Esophagus mucosa (tissue), 1 donor: ENCODE results near the gene DDX24. TPM values are rescaled to one million over a fixed set of nuclear protein-coding genes. Genes with fewer than 3 reads are reported as not detected.

Experiments
- ATAC-seq: fragments of 200-7000 bp; cut with Tn5 transposase; one replicate; pipeline ENCODE4 v1.9.1; 2020
- total RNA-seq: library from RNA; stranded (reverse); gene quantifications from one replicate; pipeline ENCODE4 v1.2.4, GENCODE V29; 2023
- donor health status: DM: yes; HTN: yes; CAD: no.

The DDX24 gene
- total RNA-seq, 1 donor from 2014 or later = 67.3 TPM

DNA sequence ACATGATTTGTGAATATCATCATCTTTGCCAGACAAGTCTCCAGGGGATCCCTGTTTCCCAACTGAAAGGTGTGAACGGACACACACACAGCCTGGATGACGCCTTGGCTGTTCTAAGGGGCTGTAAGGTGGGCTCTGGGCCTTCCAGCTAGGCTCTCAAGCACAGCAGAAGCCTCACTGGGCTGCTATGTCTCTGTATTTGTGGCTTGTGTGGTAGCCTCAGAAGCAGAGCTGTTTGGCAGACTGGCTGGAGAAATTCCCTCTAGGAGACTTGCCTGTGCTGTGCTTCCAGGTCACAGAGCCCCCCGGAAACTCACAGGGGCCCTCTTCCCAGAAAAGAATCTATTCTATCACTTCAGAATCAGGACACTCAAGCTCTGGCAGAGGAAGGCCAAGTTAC is 33.4 kb downstream of the DDX24 start:
- no peak for ATAC-seq

DNA sequence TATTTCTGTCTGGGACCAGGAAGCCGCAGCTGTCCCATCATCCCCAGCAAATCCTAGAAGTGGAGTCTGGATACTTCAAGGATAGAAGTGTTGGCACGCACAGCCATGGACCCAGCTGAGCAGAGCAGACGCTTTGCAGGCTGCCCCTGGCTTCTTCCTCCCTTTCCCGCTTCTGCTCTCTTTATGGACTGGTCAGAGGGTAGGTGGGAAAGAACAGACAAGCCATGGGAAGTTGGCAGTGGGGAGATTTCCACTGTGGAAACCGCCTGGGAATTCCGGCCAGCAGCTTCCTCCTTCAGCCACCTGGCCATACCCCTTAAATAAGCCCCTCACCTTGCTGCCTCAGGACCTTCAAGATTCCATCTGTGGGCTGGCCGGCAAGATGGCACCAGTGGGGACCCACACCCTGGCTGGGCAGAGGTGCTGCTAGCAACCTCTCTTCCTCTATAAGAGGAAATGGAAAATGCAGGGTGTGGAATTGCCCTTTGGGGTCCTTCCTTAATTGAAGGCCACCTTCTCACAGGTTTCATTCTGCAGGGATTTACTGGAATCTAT is 34.2 kb downstream of the DDX24 start:
- ATAC-seq = no peak

DNA sequence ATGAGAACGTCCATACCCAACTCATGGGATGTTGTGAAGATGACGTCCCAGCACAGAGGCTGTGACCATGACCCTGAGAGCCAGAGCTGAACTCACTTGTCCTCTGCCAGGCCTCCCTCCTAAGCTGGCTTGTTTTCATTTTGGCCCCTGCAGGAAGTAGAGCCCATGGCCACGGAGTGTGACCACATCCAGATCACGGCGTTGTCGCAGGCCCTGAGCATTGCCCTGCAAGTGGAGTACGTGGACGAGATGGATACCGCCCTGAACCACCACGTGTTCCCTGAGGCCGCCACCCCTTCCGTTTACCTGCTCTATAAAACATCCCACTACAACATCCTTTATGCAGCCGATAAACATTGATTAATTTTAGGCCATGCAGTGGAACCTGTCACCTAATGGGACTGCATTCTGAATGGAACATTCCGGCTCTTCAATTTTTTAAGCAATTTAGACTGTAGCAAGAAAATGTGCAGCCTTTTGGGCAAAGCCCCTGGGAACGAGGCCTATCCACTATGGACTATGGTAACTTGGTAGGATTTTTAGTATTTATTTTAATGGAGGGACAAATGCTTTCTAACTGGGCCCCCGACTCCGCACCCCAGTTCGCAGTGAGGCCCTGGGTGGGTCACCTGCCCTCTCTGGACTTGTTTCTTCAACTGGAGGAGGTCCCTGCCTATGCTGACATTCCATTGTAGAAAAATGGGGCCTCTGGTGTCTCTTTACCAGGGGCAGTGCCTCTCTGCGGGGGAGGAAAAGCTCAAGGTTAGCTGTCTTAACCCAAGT is 35.2 kb downstream of the DDX24 start:
- no peak for ATAC-seq

DNA sequence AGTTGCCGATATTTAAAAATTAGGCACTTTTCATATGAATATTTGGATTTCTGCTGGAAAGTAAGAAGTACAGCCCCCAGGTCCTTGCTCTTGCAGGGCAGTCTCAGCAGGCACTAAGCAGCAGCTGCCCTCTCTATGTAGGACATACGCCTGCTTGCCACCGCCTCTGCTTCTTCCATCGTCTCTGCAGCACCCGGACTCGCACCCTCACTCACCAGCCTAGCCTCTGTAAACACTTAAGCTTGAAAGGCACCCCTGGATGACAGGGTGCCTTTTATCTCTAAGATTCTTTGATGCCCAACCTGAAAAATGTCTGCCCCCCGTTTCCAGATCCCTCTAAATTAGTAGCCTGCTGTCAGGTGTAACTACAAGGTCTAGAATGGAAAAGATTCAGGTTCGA is 35.9 kb downstream of the DDX24 start:
- ATAC-seq = no peak

DNA sequence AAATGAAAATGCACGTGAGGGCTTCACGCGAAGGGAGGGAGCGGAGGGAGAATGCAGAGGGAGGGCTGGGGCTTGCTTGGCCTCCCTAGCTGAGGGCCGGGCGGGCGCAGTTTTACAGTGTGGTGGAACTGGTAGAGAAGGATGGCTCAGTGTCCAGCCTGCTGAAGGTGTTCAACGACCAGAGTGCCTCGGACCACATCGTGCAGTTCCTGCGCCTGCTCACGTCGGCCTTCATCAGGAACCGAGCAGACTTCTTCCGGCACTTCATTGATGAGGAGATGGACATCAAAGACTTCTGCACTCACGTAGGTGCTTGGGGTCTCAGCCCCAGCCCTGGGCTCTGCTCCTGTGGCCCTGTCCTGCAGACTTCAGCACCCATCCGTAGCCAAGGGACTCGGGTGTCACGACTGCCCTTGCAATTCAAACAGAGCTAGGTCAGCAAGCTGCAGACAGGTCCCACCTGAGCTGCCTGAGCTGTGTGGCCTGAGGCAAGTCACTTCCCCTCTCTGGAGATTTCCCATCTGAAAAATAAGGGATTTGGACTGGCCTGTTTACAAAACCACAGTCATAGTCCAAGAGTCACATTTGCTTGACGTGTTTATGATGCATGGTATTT is 36.4 kb downstream of the DDX24 start:
- ATAC-seq = no peak

DNA sequence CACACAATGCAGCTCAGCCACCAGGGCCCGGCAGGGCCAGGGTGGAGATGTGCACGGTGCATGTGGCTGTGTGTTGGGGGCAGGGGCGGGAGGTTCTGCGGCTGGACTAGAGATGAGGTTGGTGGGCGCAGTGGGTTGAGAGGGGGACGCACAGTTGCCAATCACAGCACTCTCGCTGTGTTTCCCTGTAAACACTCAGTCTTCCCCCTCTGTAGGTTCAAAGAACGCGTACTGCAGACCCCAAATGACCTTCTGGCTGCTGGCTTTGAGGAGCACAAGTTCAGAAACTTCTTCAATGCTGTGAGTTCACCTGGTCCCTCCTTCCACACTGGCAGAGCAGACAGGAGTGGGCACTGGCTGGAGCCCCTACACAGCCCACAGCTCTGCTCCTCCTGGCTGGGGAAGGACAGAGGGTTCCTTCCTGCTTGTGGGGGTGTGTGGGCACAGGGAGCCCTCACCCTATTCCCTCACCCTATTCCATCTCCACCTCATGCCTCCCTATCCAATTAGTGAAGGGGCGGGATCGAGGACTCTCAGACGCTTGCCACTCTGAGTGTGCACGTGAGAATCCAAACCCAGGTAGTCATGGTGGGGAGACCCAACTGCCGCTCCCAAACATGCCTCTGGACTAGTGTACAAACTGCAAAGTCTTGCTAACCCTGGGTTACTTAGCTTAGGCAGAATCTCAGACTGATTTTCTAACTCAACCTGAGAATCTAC is 37.1 kb downstream of the DDX24 start:
- ATAC-seq = no peak

DNA sequence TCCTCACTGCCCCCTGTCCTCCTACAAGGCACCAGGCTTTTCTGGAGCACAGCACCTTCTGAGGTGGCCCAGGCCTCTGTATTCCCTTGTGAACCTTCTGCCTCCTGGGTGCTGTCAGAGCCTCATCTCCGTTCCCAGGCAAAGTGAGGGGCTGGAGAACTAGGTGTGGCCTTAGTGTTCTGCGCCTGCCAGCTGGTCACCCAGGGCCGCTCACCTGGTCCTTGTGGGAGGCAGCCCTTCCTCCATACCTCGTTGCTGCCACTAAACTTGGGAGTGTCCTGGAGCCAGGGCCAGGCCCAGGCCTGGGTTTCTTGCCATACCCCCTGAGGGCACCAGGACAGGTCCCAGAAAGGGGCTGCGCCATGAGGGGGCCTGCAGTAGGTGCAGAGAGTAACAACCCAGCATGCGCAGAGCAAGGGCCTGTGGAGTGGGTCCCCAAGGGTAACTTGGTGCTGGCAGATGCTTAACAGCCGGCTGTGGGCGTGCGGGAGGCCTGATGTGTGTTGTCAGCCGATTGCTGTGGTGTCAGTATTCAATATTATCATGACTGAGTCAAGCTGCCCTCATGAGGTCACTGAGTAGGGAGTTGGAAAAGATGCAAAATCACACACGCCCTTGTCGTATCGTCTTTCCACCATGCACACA is 37.8 kb downstream of the DDX24 start:
- ATAC-seq = no peak

DNA sequence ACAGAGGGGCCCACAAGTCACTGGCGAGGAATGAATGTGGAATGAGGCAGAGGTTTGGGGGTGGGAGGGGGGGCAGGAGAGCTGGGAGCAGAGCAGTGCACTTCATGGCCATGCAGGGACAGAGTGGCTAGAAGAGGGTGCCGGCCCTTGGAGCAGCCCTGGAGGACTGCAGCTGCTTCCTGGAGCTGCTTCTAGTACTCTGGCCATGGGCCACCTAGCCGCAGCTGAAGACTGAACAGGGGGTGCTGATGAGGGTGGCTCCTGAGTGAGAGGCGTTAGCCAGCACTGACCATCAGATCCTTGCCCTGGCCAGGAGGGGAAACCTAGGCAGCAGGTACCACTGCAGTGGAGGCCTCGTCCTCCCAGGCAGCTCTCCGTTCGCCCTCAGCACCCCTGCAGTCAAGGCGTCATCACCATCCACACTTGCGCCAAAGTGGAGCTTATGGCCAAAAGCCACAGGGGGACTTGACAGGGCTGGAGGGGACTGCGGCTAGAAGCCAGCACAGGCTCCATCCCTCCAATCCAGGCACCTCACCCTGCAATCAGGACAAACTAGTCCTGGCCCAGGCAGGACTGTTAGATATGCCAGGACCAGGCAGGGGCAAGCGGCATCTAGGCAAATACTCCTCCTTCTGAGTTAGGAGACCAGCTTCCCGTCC is 38.4 kb downstream of the DDX24 start:
- ATAC-seq = no peak

DNA sequence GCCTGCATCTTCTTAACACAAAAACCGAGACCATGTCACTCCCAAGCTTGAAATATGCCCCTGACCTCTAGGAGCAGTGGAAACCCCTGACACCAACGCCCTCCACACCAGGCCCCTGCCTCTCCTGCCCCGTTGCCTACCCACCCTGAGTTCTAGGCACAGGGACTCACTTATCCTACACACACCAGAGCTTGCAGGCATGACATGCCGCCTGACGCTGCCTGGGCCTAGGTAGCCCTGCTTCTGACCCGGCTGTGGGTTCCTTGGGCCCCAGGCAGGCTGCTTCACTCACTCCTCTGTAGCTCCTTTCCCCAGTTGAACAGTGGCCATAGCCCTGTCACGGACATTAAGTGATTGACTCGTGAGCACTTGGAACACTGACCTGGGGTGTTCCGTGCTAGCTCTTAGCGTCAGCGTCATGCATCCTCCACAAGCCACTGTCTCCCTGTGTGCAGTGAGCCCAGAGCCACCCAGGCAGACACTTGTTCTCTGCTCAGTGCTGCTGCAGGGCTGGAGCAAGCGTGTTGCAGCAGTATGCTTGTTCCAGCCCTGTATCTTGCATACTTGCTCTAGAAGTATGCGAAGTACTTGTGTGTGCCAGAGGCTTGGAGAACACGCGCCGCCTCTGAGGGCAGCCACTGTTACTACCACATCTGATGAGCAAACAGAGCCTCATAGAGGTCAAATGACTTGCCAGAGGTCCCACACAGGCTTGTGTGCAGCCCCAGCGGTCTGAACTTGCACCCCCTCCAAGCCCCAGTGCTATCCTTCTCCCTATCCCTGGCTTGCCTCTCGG is 39.3 kb downstream of the DDX24 start:
- ATAC-seq = no peak

DNA sequence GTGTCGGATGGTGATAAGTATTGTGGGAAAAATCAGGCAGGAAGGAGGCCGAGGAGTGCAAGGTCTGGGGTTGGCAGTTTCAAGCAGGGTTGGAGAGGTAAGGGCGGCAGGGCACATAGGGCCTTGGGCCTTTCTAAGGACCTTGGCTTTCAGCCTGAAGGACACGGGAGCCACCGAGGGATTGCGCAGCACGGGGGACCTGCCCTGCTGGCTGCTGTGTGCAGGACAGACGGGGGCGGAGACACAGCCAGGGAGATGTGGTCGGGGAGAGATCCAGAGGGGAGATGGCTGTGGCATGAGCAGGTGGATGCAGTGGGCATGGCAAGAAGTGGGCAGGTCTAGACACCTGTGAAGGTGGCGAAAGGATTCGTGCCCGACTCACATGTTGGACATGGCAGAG is 40.2 kb downstream of the DDX24 start:
- no peak for ATAC-seq

DNA sequence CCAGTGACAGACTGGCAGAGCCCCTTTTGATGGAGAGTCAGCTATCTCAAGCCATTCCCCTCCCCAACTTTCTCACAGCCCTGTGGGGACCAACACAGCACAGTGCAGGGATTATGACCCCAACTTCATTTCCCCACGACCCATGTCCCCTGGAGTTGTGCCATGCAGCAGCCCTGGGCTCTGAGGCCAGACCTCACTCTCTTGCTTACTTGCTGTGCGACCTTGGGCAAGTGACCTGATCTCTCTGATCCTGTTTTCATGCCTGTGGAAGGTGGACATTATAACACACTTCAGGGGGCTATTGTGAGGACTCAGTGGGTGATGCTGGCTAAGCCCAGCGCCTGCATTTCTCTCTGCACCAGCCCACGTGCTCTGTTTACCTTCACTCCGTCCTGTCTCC is 40.8 kb downstream of the DDX24 start:
- ATAC-seq = no peak

DNA sequence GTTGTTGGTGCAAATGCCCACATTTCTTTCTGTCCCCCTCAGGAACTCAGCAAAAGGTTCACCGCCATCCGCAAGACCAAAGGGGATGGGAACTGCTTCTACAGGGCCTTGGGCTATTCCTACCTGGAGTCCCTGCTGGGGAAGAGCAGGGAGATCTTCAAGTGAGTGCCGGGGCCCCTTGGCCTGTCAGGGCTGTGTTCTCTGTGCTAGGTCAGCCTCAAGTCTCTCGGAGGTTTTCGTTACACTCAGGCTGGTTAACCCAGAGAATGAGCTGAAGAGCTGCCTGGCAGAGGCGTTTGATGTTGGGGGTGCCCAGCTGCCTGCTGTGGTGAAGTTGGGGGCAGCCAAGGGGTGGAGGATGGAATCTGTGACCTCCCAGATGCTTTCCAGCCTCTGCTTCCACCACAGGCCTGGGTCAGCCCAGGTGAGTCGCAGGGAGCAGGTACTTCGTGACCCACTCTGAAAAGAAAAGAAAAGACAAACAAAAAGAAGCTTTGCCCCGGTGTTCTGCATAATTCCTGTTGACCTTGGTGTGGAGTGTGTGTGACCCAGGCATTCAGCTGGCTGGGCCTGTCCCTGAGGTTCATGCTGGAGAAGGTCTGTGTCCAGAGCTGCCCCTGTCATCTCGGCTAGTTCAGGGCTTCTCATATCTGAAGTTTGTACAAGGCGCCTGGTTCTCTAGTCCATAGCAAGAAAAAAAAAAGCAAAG is 41.9 kb downstream of the DDX24 start:
- ATAC-seq = no peak

DNA sequence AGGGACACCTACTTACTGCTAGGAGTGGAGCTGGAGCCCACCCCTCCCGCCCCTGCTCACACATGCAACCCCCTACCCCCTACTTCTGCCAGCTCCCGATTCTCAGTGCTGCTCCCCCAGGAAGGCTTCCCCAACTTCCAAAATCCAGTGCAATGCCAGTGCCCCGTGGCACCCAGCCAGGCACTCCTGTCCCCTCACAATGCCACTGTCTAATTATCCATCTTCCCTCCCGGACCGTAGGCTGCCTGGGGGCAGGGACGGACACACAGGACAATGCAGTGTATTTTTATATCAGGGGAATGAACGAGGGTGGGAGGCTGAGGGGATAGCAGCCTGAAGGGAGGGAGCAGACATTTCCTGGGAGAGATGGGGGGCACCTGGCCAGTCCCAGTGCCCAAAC is 42.5 kb downstream of the DDX24 start:
- ATAC-seq = no peak

DNA sequence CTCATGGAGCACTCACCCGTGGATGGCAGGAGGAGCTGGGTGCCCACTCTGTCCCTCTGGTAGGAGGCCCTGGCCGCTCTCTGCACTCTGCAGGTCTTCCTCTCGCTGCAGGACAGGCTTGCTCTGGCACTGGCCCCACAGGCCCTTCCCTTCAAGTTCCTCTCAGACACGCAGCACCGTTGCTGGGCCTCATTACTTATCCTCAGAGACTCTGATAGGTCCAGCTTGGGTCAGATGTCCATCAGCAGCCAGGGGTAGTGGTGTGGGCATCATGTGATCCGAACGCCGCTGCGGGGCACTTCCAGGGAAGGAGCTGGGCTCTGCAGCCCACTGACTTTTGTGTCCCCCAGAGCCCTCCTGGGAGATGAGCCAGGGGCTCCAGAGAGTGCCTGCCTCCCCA is 43.0 kb downstream of the DDX24 start:
- no peak for ATAC-seq

DNA sequence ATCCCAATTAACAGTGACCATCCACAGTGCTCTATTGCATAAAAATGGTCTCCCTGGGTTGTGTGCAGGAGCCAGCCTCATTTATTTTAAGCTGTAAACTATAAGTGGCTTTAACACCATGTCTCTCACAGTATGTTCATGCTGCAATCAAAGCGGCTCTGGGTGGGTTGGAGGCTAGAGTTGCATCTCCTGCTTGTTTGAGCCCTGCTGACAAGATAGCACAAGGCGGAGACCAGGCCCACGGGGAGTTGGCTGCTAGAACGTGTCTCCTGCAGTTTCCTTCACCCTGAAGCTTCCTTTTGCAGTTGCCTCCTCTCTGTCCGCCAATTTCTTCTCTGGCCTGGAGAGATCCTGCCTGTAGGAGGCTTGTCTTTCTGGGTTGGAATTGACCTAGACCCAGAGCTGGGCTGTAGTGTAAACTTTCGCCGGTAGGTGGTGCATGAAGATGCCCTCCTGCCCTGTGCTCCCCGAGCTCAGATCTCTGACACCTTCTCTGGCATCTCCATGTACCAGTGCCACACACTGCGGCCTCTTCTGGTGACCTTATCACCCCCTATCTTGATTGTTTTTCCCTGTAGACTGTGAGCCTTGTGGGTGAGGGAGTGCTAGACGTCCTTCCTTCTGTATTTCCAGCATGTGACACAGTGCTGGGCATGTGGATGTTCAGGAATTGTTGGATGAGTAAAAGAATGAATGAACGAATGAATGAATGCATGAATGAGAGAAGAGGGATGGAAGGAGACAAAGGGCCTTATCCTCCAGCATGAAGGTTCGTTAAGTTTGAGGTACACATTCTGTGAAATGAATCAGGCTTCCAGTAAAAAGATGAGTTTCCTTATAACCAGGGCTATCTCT is 44.5 kb downstream of the DDX24 start:
- peak; percentile 81 for ATAC-seq

DNA sequence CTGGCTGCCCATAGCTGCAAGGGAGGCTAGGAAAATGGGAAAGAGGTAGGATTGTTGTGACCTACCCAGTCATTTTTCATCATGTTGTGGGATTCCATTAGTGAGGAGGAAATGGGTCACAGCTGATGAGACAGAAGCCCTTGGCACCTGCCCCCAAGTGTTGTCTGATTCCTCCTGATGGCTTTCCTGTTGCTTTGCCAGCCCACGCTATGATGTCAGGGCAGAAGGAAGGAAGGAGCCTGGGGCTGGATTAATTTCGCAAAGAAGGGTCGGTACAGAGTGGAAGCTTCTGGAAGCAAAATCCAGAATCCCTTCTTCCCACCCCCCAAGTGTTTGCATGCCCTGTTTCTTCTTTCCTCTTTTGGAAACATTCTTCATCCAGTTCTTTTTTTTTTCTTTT is 46.1 kb downstream of the DDX24 start:
- no peak for ATAC-seq

DNA sequence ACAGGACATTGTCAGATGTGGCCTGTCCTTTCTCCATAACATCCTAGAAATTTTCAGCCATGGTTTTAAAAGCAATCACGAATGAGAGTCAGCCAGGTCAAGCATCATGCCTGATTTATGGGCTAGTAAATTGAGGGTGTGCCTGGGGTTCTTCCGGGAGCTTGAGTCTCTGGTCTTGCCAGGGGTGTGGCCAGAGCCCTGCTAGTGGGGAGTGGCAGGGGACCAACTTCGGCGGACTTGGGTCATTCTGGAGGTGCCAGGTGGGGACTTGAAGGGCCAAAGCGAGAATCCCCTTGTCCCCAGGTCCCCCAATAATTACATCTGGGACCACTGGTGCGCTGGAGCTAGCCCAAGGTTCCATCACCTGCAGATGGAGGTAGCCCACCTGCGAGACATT is 49.1 kb downstream of the DDX24 start:
- ATAC-seq = no peak

DNA sequence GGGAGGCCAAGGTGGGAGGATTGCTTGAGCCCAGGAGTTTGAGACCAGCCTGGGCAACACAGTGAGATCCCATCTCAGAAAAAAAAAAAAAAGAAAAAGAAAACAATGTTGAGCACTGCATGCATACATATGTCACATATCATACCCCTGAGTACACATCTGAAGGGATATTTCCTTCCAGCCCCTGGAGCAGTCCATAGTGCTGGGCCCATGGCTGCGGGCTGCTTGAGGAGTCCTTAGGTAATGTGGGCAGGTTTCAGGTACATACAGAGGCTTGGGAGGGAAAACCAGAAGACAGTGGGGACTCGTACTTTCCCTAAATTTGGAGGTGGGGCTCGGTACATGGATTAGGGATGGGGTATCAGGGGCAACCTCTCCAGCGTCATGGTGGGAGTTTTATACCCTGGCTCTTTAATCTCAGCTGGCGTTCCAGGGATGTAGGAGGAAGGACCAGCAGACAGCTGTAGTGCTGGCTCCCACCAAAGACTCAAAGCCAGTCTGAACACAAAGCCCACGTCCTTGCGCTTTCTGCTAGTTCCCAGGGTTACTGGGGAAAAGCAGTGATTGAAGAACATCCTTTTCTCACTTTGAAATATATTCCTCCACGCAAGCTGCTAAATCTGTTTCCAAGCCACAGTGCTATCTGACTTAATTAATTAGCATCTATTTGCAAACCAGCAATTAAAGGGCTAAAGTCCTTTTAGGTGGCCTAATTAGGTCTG is 49.7 kb downstream of the DDX24 start:
- ATAC-seq = no peak

DNA sequence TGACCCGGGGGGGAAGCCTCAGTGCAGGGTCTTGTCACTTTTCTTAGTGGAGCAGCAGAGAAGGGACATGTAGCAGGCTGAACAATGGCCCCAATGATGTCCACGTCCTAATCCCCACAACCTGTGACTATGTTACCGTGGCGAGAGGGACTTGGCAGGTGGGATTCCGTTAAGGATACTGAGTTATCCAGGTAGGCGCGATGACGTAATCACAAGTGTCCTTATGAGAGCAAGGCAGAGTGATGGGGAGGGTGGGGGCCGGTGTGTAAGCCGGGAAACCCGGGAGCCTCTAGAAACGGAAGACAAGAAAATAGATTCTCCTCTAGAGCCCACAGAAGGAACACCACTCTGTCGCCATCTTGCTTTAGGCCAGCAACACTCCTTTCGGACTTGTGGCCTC is 50.4 kb downstream of the DDX24 start:
- no peak for ATAC-seq
